HG03025 (cell line): ENCODE data around the gene ST3GAL3.

ENCODE experiments used
- ATAC-seq: cut with Tn5 transposase; IDR thresholded peaks from one replicate; pipeline ENCODE4 v1.9.1; 2021; ENCODE audit warnings: mild to moderate bottlenecking, moderate library complexity; ENCODE audit not compliant: unreplicated experiment, low FRiP score

ST3GAL3 gene

GRCh38 chr1:43974443-43975248, 267.3 kb downstream of the ST3GAL3 start, which contains the start of gene ATP6V0B:
TSS of gene ATP6V0B (plus strand) at chr1:43974960. CDS start at chr1:43975041, 81 bp downstream.
- peak; percentile 67 for ATAC-seq

- peak; percentile 5 for ATAC-seq
Observed at GRCh38 chr1:43975249-43975961, 268.1 kb downstream of the ST3GAL3 start.

GRCh38 chr1:43976045-43976444, 268.7 kb downstream of the ST3GAL3 start:
- ATAC-seq, result no peak

GRCh38 chr1:43976890-43977289, 269.6 kb downstream of the ST3GAL3 start:
- no peak for ATAC-seq

- no peak for ATAC-seq
Observed at GRCh38 chr1:43977376-43978263, 270.3 kb downstream of the ST3GAL3 start.

DNA sequence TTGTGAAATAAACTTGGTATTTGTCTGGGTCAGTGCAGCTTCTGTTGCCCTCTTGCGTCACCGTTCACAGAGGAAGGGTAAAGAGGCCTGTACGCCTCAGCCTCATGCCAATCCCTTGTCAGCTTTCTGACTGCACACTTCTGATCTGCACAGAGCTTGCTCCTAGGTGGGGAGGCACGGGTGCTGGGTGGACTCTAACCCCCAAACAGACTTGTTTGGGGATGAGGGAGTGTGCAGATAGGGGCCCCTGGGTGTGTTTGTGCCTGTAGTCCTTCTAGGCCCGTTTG, 270.9 kb downstream of the ST3GAL3 start:
- ATAC-seq, result no peak

- no peak for ATAC-seq
Observed at GRCh38 chr1:43978551-43979260, 271.4 kb downstream of the ST3GAL3 start, which contains the start of gene B4GALT2. TSS of gene B4GALT2 (plus strand) at chr1:43979210. CDS start at chr1:43981161, 1,951 bp downstream.

DNA sequence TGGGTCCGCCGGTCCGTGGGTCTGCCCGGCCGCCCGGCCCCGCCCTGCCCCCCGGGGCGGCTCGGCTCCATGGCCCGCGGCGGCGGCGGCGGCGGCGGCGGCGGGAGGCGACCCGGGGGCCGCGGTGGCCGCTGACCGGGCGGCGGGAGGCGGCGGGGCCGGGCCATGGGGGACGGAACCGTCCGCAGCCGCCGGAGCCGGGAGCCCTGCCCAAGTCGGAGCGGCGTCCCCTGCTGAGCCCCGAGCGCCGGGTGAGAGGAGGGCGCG, 271.9 kb downstream of the ST3GAL3 start:
- ATAC-seq, result no peak

- no peak for ATAC-seq
Observed at GRCh38 chr1:43979528-43980254, 272.4 kb downstream of the ST3GAL3 start.

DNA sequence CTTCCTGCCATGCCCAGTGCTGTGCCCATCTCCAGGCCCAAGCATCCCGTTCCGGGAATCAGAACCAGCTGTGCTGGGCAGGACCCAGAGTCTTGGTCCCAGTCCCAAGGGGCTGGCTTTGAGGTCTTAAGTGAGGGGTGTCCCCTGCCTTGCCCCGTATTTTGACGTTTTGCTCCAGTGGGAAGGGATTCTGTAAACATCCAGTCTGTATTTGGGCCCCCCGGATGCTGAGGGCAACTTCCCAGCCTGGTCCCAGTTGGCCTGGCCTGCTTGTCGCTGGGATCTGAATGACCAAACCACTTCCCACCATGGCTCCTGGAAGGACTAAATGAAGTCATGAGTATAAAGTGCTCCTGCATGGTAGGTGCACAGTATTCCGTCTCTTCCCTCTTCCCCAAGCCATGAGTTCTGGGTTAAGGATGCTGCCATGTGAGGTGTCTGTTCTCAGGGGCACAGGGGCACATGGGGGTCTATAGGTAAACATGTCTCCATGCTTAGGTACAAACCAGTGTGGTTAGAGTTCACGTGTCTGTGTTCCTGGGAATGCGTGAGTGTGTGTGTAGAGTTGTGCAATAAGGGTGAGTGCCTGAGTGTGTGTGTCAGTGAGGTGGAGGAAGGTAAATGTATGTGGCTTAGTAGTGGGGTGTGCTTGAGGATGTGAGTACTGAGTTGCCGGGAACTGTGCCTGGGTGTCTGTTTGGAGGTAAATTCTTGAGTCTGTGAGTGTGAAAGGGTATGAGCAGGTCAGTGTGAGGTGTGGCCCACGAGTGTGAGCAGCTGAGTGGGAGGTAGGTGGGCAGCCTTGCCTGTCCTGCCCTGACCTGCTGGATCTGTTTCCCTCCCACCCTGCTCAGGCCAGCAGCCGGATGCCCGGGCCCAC, 273.2 kb downstream of the ST3GAL3 start:
- no peak for ATAC-seq
